Kidney (tissue), 14 donors: Measurements from ENCODE around the gene FAT2. TPM values are rescaled to one million over a fixed set of nuclear protein-coding genes. Genes with fewer than 3 reads are reported as not detected.

Experiments
- DNase-seq, 5 donors: peaks; one replicate each; pipeline ENCODE4 v3.0.0-alpha.2; 2013 to 2020
- FAIRE-seq: peaks from 2 replicates; lab custom pipeline; 2012; peaks lifted over from hg19 to GRCh38; lab: Jason Lieb, UNC
- H3K27ac ChIP-seq, 2 donors: one replicate each; pipeline ENCODE4 v1.7.0; 2013; ENCODE audit warnings: low read depth in 2 of 2, low read length in 2 of 2, inconsistent platforms in 1 of 2
- H3K27me3 ChIP-seq: one replicate; pipeline ENCODE4 v1.7.1; 2013; ENCODE audit warnings: low read length, inconsistent platforms; ENCODE audit not compliant: control insufficient read depth, insufficient read depth
- H3K36me3 ChIP-seq, 3 donors: one replicate each; pipeline versions ENCODE4 v1.7.0 to v1.7.1; 2013; ENCODE audit warnings: low read length in 3 of 3, control low read depth in 1 of 3, inconsistent platforms in 1 of 3; ENCODE audit not compliant: insufficient read depth in 3 of 3, control insufficient read depth in 2 of 3
- H3K4me1 ChIP-seq, 3 donors: one replicate each; pipeline versions ENCODE4 v1.7.0 to v1.7.1; 2013; ENCODE audit warnings: low read length in 3 of 3, inconsistent platforms in 1 of 3, low read depth in 1 of 3; ENCODE audit not compliant: control insufficient read depth in 2 of 3, insufficient read depth in 2 of 3
- H3K4me3 ChIP-seq, 3 donors: one replicate each; pipeline versions ENCODE4 v1.7.0 to v1.8.1; 2013; ENCODE audit warnings: low read length in 3 of 3, control low read depth in 1 of 3, inconsistent platforms in 1 of 3
- H3K9ac ChIP-seq, 3 donors: one replicate each; pipeline versions ENCODE4 v1.7.0 to v1.7.1; 2013; ENCODE audit warnings: low read length in 3 of 3, control low read depth in 1 of 3, inconsistent platforms in 1 of 3
- H3K9me3 ChIP-seq, 3 donors: one replicate each; pipeline versions ENCODE4 v1.7.0 to v1.7.1; 2013; ENCODE audit warnings: low read length in 3 of 3, control low read depth in 1 of 3, inconsistent platforms in 1 of 3; ENCODE audit not compliant: control insufficient read depth in 2 of 3, insufficient read depth in 1 of 3
- intact Hi-C: fragments of 100-400 bp; cut with DNase I; formaldehyde crosslinking; loops from one replicate; pipeline ENCODE4 v1.11.1; 2022
- polyA plus RNA-seq: library from polyadenylated mRNA; stranded (reverse); fragments of 350-450 nt; fragmentation: Illumina TruSeq; extraction: RNeasy Lipid Tissue Mini Kit (QIAGEN cat#74804); gene quantifications from one replicate; pipeline ENCODE4 v1.2.3, GENCODE V29; 2014; ENCODE audit warnings: low read depth, low replicate concordance; ENCODE audit not compliant: insufficient read depth
- total RNA-seq: library from RNA; stranded (reverse); fragmentation: NEBNext Ultra II Directional; extraction: Animal tissue kit (Norgen Biotek cat#: 25700); gene quantifications from one replicate; pipeline ENCODE4 v1.2.1, GENCODE V29; 2021
- TF ChIP-seq, protein P1 (sequence below): IDR thresholded peaks from 3 replicates; pipeline ENCODE4 v1.5.1; 2012; ENCODE audit warnings: mild to moderate bottlenecking, moderate library complexity, borderline replicate concordance; ENCODE audit not compliant: insufficient read depth; ENCODE audit errors: extremely low read depth
- donor health status: control.
- donor health status: control.
- donor health status: control.
- donor health status: control.
- donor health status: control.
- donor health status: DM: yes; HTN: yes; CAD: no.
- donor health status: Normal renal cell carcinoma (clear cell type).

The FAT2 gene
- total and polyA plus RNA-seq, 2 donors from 2014 or later: 0.13 to 0.37 TPM

DNA sequence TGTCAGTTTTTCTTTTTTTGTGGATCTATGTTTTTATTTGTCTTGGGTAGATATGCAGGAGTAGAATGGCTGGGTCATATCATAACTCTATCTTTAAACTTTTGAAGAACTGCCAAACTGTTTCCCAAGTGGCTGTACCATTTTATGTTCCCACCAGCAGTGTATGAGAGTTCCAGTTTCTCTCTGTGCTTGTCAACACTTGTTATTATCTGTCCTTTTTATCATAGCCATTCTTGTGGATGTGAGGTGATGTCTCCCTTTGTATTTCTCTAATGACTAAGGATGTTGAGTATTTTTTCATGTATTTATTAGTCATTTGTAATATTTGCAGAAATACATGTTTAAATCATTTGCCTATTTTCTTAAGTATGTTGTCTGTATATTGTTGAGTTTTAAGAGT, 17.4 kb upstream of the FAT2 start:
- H3K4me1 ChIP-seq: no peaks in the 10 kb centered on the region
- TF ChIP-seq, protein P1, sequence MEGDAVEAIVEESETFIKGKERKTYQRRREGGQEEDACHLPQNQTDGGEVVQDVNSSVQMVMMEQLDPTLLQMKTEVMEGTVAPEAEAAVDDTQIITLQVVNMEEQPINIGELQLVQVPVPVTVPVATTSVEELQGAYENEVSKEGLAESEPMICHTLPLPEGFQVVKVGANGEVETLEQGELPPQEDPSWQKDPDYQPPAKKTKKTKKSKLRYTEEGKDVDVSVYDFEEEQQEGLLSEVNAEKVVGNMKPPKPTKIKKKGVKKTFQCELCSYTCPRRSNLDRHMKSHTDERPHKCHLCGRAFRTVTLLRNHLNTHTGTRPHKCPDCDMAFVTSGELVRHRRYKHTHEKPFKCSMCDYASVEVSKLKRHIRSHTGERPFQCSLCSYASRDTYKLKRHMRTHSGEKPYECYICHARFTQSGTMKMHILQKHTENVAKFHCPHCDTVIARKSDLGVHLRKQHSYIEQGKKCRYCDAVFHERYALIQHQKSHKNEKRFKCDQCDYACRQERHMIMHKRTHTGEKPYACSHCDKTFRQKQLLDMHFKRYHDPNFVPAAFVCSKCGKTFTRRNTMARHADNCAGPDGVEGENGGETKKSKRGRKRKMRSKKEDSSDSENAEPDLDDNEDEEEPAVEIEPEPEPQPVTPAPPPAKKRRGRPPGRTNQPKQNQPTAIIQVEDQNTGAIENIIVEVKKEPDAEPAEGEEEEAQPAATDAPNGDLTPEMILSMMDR: no peak
- no peak overlapping the region for H3K4me3 ChIP-seq
- no peak overlapping the region for H3K9ac ChIP-seq
- no peaks in the 10 kb centered on the region for H3K9me3 ChIP-seq
- no peak for DNase-seq
- H3K27ac ChIP-seq: no peak overlapping the region
- intact Hi-C loops: no loop called here
- no peak for FAIRE-seq
- H3K27me3 ChIP-seq: no peaks in the 10 kb centered on the region
- H3K36me3 ChIP-seq: no peaks in the 10 kb centered on the region

DNA sequence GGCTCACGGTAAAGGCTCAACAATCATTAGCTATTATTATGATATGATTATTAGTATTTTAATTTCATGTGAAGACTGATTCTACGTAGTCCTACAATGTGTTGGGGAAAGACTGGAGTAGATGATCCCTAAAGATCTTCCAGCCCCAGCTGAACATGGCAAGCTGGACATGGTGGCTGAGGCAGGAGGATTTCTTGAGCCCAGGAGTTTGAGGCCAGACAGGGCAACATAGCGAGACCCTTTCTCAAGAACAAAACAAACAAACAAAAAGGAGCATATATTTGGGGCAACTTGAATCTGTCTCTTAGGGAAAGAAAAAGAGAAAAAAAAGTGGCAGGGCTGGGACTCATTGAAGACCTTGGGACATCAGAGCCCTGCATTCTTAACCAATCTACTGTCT, 16.2 kb upstream of the FAT2 start:
- no peak overlapping the region for H3K27ac ChIP-seq
- no peaks in the 10 kb centered on the region for H3K4me1 ChIP-seq
- FAIRE-seq (no peak), DNase-seq (no peak)
- H3K9ac ChIP-seq: no peak overlapping the region
- no peaks in the 10 kb centered on the region for H3K27me3 ChIP-seq
- H3K4me3 ChIP-seq: no peak overlapping the region
- H3K36me3 ChIP-seq: no peaks in the 10 kb centered on the region
- TF ChIP-seq, protein P1: no peak
- intact Hi-C loops: no loop called here
- no peaks in the 10 kb centered on the region for H3K9me3 ChIP-seq

DNA sequence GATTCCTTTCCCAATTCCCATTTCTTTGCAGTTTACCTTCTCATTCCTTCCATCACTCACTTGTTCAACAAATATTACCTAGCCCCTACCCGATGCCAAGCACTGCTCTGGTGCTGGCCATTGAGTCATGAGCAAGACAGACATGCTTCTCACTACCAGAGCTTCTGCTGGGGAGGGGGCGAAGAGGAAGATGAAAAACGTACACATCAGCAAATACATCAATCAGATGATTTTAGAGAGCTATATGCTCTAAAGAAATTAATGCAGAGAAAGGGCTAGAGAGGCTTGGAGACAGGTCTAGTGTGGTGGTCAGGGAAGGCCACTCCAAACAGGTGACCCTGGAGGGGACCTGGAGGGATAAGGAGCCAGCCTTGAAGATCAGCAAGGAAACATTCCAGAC, 14.4 kb upstream of the FAT2 start:
- Histone ChIP-seq H3K9me3 (no peaks in the 10 kb centered on the region), H3K27ac (no peak overlapping the region), H3K9ac (no peak overlapping the region), H3K4me3 (no peak overlapping the region), H3K27me3 (no peaks in the 10 kb centered on the region), H3K36me3 (no peaks in the 10 kb centered on the region), H3K4me1 (no peaks in the 10 kb centered on the region)
- DNase-seq (no peak), FAIRE-seq (no peak)
- TF ChIP-seq, protein P1: no peak
- intact Hi-C loops: no loop called here

DNA sequence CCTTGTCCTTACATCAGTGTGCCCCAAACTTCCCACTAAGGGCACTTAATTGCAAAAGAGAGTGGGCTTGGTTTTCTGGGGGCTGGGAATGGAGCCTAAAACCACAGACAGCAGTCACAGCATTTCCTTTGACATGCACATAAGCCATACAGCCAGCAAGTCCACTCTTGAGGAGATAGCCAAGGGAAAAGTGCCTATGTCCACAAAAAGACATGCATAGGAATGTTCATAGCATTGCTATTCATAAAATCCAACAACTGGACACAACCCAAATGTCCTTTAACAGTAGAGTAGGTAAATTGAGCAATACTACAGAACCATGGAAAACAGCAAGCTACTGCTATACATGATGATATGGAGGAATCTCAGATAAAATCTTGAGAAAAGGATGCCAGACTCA, 11.7 kb upstream of the FAT2 start:
- TF ChIP-seq, protein P1: no peak
- no peak overlapping the region for H3K4me3 ChIP-seq
- no peaks in the 10 kb centered on the region for H3K4me1 ChIP-seq
- DNase-seq (no peak), FAIRE-seq (no peak)
- H3K36me3 ChIP-seq: no peaks in the 10 kb centered on the region
- H3K9me3 ChIP-seq: no peaks in the 10 kb centered on the region
- no peak overlapping the region for H3K27ac ChIP-seq
- H3K9ac ChIP-seq: no peak overlapping the region
- no peaks in the 10 kb centered on the region for H3K27me3 ChIP-seq
- intact Hi-C loops: no loop called here
